ENCODE data around the gene NIN. TPM values are rescaled to one million over a fixed set of nuclear protein-coding genes. Genes with fewer than 3 reads are reported as not detected.
A peak's percentile ranks its signal among the peaks of the same experiment; 100 is the strongest.

Gene NIN
- total and polyA plus RNA-seq, 2 donors (not counting 1 experiment from before 2014, with no cell fraction given): 22.8 to 37.5 TPM

DNA sequence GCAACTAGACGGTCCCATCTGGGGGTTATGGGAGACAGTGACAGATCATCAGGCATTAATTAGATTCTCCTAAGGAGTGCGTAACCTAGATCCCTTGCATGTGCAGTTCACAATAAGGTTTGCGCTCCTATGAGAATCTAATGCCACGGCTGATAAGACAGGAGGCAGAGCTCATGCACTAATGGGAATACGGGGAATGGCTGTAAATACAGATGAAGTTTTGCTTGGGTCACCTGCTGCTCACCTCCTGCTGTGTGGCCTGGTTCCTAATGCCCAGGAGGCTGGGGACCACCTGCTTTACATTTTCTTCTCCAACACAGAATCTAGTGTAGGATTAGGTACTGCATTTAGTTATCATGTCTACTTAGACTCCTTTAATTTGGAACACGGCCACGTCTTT is 113.2 kb downstream of the NIN start:
- Histone ChIP-seq H3K27me3 (ENCODE audit: control insufficient read depth, insufficient read depth, low read length) (no peaks in the 10 kb centered on the region), H3K4me1 (ENCODE audit: control insufficient read depth, extremely low read depth, insufficient read depth, low read length) (no peaks in the 10 kb centered on the region), H2AFZ (ENCODE audit: low read length) (no peak overlapping the region), H3K4me2 (ENCODE audit: extremely low read depth, insufficient read depth, low read length) (no peak overlapping the region), H3K4me3 (replicated peaks in 1 of 4; ENCODE audit: control extremely low read depth in 1 of 4, insufficient read depth in 1 of 4, low read depth in 3 of 4, low read length in 4 of 4) (no peak overlapping the region), H3K27ac (ENCODE audit: insufficient read depth, low read length) (no peak overlapping the region), H3K36me3 (ENCODE audit: control insufficient read depth, insufficient read depth, low read length) (no peaks in the 10 kb centered on the region), H3K9me3 (ENCODE audit: control insufficient read depth, insufficient read depth, low read depth, low read length) (no peaks in the 10 kb centered on the region), H4K20me1 (ENCODE audit: control insufficient read depth, extremely low read depth, insufficient read depth, low read length) (no peaks in the 10 kb centered on the region), H3K79me2 (ENCODE audit: control insufficient read depth, insufficient read depth, low read length) (no peaks in the 10 kb centered on the region), H3K9ac (ENCODE audit: insufficient read depth, low read length) (no peak overlapping the region)
- no peak for DNase-seq (ENCODE audit: low read depth in 2 of 2)
- TF ChIP-seq, protein P1, sequence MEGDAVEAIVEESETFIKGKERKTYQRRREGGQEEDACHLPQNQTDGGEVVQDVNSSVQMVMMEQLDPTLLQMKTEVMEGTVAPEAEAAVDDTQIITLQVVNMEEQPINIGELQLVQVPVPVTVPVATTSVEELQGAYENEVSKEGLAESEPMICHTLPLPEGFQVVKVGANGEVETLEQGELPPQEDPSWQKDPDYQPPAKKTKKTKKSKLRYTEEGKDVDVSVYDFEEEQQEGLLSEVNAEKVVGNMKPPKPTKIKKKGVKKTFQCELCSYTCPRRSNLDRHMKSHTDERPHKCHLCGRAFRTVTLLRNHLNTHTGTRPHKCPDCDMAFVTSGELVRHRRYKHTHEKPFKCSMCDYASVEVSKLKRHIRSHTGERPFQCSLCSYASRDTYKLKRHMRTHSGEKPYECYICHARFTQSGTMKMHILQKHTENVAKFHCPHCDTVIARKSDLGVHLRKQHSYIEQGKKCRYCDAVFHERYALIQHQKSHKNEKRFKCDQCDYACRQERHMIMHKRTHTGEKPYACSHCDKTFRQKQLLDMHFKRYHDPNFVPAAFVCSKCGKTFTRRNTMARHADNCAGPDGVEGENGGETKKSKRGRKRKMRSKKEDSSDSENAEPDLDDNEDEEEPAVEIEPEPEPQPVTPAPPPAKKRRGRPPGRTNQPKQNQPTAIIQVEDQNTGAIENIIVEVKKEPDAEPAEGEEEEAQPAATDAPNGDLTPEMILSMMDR (conservative IDR thresholded peaks at IDR 0.05 in 1 of 2, IDR thresholded peaks at IDR 0.05 in 1 of 2; ENCODE audit: low read depth in 1 of 2, low read length in 2 of 2): no peak
- TF ChIP-seq EZH2 (IDR thresholded peaks at IDR 0.05; ENCODE audit: low read length, missing control alignments): no peak

DNA sequence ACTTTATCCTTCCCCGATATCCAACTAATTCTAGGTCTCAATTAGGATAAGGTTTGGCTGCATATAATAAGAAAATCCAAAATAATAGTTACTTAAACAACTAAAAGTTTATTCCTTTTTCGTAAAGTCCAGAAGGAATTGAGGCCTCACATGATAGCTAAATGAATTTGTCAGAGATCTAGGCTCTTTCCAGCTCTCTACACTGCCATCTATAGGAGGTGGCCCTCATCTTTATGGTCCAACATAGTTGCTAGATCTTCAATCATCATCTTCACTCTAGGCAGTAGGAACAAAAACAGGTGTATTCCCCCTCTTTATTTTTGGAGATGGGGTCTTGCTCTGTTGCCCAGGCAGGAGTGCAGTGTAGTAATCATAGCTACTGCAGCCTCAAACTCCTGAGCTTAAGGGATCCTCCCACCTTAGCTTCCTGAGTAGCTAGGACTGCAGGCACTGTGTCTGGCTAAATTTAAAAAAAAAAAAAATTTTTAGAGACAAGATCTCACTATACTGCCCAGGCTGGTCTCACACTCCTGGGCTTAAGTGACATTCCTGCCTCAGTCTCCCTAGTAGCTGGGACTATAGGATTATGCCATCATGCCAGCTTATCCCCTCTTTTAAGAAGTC is 116.4 kb downstream of the NIN start:
- TF ChIP-seq, protein P1 (conservative IDR thresholded peaks at IDR 0.05 in 1 of 2, IDR thresholded peaks at IDR 0.05 in 1 of 2; ENCODE audit: low read depth in 1 of 2, low read length in 2 of 2): peak; percentile 47 to 80
- no peak for TF ChIP-seq EZH2 (IDR thresholded peaks at IDR 0.05; ENCODE audit: low read length, missing control alignments)
- Histone ChIP-seq H3K79me2 (ENCODE audit: control insufficient read depth, insufficient read depth, low read length) (no peaks in the 10 kb centered on the region), H3K4me1 (ENCODE audit: control insufficient read depth, extremely low read depth, insufficient read depth, low read length) (no peaks in the 10 kb centered on the region), H3K27me3 (ENCODE audit: control insufficient read depth, insufficient read depth, low read length) (no peaks in the 10 kb centered on the region), H3K9me3 (ENCODE audit: control insufficient read depth, insufficient read depth, low read depth, low read length) (no peaks in the 10 kb centered on the region), H3K4me2 (ENCODE audit: extremely low read depth, insufficient read depth, low read length) (no peak overlapping the region), H4K20me1 (ENCODE audit: control insufficient read depth, extremely low read depth, insufficient read depth, low read length) (no peaks in the 10 kb centered on the region), H3K4me3 (replicated peaks in 1 of 4; ENCODE audit: control extremely low read depth in 1 of 4, insufficient read depth in 1 of 4, low read depth in 3 of 4, low read length in 4 of 4) (no peak overlapping the region), H3K36me3 (ENCODE audit: control insufficient read depth, insufficient read depth, low read length) (no peaks in the 10 kb centered on the region), H3K27ac (ENCODE audit: insufficient read depth, low read length) (no peak overlapping the region), H2AFZ (ENCODE audit: low read length) (no peak overlapping the region), H3K9ac (ENCODE audit: insufficient read depth, low read length) (no peak overlapping the region)
- peak; percentile 27 to 55 for DNase-seq (ENCODE audit: low read depth in 2 of 2)

DNA sequence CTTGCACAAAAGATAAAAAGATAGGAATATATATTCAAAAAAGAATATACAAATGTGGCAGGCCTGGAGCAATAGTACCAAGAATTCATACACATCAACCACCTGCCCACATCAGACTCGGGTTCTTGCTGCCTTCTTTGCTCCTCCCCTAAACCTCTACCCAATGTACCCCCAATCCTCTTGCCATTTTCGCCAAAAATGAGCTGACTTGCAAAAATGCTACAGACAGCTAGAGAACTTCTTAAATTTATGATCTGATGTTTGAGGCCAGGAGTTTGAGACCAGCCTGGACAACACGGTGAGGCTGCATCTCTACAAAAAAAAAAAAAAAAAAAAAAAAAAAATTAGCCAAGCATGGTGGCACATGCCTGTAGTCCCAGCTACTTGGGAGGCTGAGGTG is 119.9 kb downstream of the NIN start:
- Histone ChIP-seq H3K4me1 (ENCODE audit: control insufficient read depth, extremely low read depth, insufficient read depth, low read length) (no peaks in the 10 kb centered on the region), H3K9me3 (ENCODE audit: control insufficient read depth, insufficient read depth, low read depth, low read length) (no peaks in the 10 kb centered on the region), H3K4me3 (replicated peaks in 1 of 4; ENCODE audit: control extremely low read depth in 1 of 4, insufficient read depth in 1 of 4, low read depth in 3 of 4, low read length in 4 of 4) (no peak overlapping the region), H3K9ac (ENCODE audit: insufficient read depth, low read length) (no peak overlapping the region), H4K20me1 (ENCODE audit: control insufficient read depth, extremely low read depth, insufficient read depth, low read length) (no peaks in the 10 kb centered on the region), H2AFZ (ENCODE audit: low read length) (no peak overlapping the region), H3K27ac (ENCODE audit: insufficient read depth, low read length) (no peak overlapping the region), H3K4me2 (ENCODE audit: extremely low read depth, insufficient read depth, low read length) (no peak overlapping the region), H3K36me3 (ENCODE audit: control insufficient read depth, insufficient read depth, low read length) (no peaks in the 10 kb centered on the region), H3K27me3 (ENCODE audit: control insufficient read depth, insufficient read depth, low read length) (no peaks in the 10 kb centered on the region), H3K79me2 (ENCODE audit: control insufficient read depth, insufficient read depth, low read length) (no peaks in the 10 kb centered on the region)
- no peak for DNase-seq (ENCODE audit: low read depth in 2 of 2)
- TF ChIP-seq EZH2 (IDR thresholded peaks at IDR 0.05; ENCODE audit: low read length, missing control alignments): no peak
- TF ChIP-seq, protein P1 (conservative IDR thresholded peaks at IDR 0.05 in 1 of 2, IDR thresholded peaks at IDR 0.05 in 1 of 2; ENCODE audit: low read depth in 1 of 2, low read length in 2 of 2): no peak
